HepG2 (cell line): ENCODE data around the gene TTC21B.

Experiments used
- ATF1 ChIP-seq: IDR thresholded peaks from 2 replicates; pipeline ENCODE4 v1.6.1; 2016; ENCODE audit warnings: mild to moderate bottlenecking, control low read depth
- ATM ChIP-seq: fragments of 450-650 bp; IDR thresholded peaks from 2 replicates; pipeline ENCODE4 v1.7.1; 2017; ENCODE audit warnings: mild to moderate bottlenecking, borderline replicate concordance
- CTCF ChIP-seq: sonication (generic); formaldehyde crosslinking; IDR thresholded peaks from 2 replicates; pipeline ENCODE4 v1.5.0; 2020; ENCODE audit warnings: mild to moderate bottlenecking, missing genetic modification reagents, moderate library complexity
- EP300 ChIP-seq, 3 experiments: sonication (generic) in 1 of 3; formaldehyde crosslinking in 1 of 3; IDR thresholded peaks; 2 replicates each; pipeline versions ENCODE4 v1.5.1 to v1.6.1; 2011 to 2020; ENCODE audit warnings: low read depth in 2 of 3, low read length in 2 of 3, borderline replicate concordance in 1 of 3, improper control_type of control experiment in 1 of 3, mild to moderate bottlenecking in 1 of 3, missing genetic modification reagents in 1 of 3, moderate library complexity in 1 of 3
- FOSL2 ChIP-seq: sonication (generic); formaldehyde crosslinking; IDR thresholded peaks from 2 replicates; pipeline ENCODE4 v1.4.0; 2020; ENCODE audit warnings: missing genetic modification reagents
- FOXO4 ChIP-seq: sonication (generic); formaldehyde crosslinking; conservative IDR thresholded peaks from 2 replicates; pipeline ENCODE4 v1.8.1; 2023; ENCODE audit warnings: missing genetic modification reagents
- NR2F6 ChIP-seq, 2 experiments: IDR thresholded peaks; 2 replicates each; pipeline ENCODE4 v1.6.1; 2016; ENCODE audit warnings: antibody characterized with exemption in 1 of 2, mild to moderate bottlenecking in 1 of 2
- SNAI1 ChIP-seq: sonication (generic); formaldehyde crosslinking; IDR thresholded peaks from 2 replicates; pipeline ENCODE4 v1.5.0; 2020; ENCODE audit warnings: mild to moderate bottlenecking, missing genetic modification reagents, borderline replicate concordance
- ZNF138 ChIP-seq: sonication (generic); formaldehyde crosslinking; IDR thresholded peaks from 2 replicates; pipeline ENCODE4 v1.5.0; 2020; ENCODE audit warnings: mild to moderate bottlenecking, low read depth, missing genetic modification reagents
- ZNF225 ChIP-seq: sonication (generic); formaldehyde crosslinking; IDR thresholded peaks from 2 replicates; pipeline ENCODE4 v1.4.0; 2020; ENCODE audit warnings: mild to moderate bottlenecking, missing genetic modification reagents
- ZNF567 ChIP-seq: sonication (generic); formaldehyde crosslinking; IDR thresholded peaks from 2 replicates; pipeline ENCODE4 v1.8.1; 2023; ENCODE audit warnings: mild to moderate bottlenecking, missing genetic modification reagents, borderline replicate concordance
- ZNF746 ChIP-seq: sonication (generic); formaldehyde crosslinking; IDR thresholded peaks from 2 replicates; pipeline ENCODE4 v1.8.0; 2022; ENCODE audit warnings: mild to moderate bottlenecking, missing genetic modification reagents

DNA sequence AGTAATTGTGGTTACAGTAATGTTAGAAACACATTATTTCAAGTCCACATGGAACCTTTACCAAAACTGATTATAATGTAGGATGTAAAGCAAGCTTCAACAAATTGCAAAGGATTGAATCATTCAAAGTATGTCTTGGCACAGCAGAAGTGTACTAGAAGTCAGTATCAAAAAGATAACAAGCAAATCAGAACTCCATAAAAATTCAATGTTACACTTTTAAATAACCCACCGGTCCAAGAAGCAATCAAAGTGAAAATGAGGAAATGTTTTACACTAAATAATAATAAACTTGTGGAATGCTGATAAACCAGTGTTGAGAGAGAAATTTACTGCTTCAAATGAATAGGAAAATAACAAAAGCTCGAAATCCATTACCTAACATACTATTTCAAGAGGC lies 47.7 kb downstream of the TTC21B start:
- TF ChIP-seq ZNF567 (CRISPR knock-in tag) (no peak), FOSL2 (CRISPR knock-in tag) (no peak), FOXO4 (CRISPR knock-in tag) (no peak), CTCF (no peak), ATM (no peak), ZNF138 (CRISPR knock-in tag) (no peak), NR2F6 (IDR thresholded peaks at IDR 0.05) (no peak), NR2F6 (CRISPR knock-in tag; IDR thresholded peaks at IDR 0.05) (no peak), SNAI1 (CRISPR knock-in tag) (no peak), ZNF225 (CRISPR knock-in tag) (no peak), ATF1 (CRISPR knock-in tag) (no peak), ZNF746 (CRISPR knock-in tag) (no peak), EP300 (IDR thresholded peaks at IDR 0.05; ENCODE audit: low read depth in 2 of 2, low read length in 2 of 2) (no peak), EP300 (CRISPR knock-in tag; IDR thresholded peaks at IDR 0.05; ENCODE audit: borderline replicate concordance) (no peak)
